GM21737 (cell line): ENCODE results near the gene UBE2S.

Source experiments
- ATAC-seq: cut with Tn5 transposase; IDR thresholded peaks from one replicate; pipeline ENCODE4 v1.9.1; 2021; ENCODE audit warnings: mild to moderate bottlenecking, moderate library complexity; ENCODE audit not compliant: unreplicated experiment

UBE2S gene

DNA sequence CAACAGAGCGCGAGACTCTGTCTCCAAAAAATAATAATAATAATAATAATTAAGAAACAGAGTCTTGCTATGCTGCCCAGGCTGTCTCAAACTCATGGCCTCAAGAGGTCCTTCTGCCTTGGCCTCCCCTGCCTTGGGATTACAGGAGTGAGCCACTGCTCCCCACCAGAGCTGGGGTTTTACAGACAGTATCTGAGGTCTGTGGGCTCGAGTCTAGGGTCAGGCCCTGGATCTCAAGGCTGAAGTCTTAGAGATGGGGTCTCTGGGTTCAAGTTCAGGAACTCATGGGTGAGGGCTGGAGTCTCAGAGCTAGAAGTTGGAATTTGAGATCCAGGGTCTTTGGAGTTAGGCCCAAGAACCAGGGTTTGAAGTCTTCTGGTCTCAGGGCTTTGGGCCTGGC is 40.8 kb downstream of the UBE2S start:
- ATAC-seq: no peak

DNA sequence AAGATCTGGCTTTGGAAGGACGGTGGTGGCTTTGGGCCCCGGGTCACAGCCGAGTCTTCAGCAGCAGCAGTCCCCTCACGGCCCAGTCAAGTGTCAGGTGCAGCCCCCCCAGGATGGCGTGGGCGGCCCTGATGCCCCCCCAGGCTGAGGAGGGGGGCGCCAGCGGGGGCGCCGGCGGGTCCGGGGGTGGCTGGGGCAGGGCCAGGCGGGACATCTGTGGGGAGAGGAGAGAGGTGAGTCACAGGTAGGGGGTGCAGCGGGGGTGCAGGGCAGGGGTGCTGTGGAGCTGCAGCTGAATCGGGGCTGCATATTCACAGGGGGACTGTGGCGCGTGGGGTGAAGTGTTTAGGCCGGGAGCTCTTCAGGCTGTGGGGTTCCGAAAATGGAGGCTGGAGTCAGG is 41.6 kb downstream of the UBE2S start:
- ATAC-seq: no peak

DNA sequence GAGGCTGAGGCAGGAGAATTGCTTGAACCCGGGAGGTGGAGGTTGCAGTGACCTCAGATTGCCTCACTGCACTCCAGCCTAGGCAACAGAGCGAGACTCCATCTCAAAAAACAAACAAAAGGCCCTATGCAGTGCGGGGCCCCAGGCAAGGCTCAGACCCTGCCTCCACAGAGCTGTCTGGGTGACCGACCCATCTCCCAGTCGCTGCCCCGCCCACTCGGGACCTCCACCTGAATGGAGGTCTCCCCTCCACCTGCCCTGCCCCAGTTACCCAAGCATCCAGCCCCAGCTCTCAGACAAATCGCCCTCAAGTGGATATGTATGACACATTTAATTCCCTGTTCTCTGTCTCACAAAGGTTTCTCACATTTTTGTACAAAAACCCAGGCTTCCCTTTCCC is 42.3 kb downstream of the UBE2S start:
- ATAC-seq: no peak

DNA sequence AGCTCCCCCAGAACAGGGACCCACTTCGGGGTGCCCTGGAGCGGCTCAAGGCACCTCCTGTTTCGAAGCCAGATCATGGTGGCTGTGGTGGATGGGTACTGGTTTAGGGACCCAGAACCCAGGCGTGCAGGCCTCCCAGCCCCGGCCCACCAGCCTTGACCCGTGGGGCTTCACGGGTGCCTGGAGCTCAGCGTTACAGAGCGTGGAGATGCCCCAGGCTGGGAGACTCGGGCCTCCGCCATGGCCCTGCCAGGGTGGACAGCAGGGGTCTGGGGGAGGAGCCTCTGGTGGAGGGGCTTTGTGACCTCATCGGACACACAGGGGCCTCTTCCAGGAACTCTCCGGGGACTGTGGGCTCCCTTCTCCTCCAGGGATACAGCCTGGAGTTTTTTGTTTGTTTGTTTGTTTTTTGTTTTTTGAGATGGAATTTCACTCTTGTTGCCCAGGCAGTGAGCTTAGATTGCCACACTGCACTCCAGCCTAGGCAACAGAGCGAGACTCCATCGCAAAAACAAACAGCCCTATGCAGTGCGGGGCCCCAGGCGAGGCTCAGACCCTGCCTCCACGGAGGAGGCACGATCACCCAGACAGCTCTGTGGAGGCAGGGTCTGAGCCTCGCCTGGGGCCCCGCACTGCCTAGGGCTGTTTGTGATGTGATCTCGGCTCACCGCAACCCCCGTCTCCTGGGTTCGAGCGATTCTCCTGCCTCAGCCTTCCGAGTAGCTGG is 44.4 kb downstream of the UBE2S start, which contains the start of gene GARIN5B:
GARIN5B (minus strand) TSS at position 271 of the 727 bp plus-strand sequence; CDS start at position 77, 194 bp downstream.
- ATAC-seq: no peak

DNA sequence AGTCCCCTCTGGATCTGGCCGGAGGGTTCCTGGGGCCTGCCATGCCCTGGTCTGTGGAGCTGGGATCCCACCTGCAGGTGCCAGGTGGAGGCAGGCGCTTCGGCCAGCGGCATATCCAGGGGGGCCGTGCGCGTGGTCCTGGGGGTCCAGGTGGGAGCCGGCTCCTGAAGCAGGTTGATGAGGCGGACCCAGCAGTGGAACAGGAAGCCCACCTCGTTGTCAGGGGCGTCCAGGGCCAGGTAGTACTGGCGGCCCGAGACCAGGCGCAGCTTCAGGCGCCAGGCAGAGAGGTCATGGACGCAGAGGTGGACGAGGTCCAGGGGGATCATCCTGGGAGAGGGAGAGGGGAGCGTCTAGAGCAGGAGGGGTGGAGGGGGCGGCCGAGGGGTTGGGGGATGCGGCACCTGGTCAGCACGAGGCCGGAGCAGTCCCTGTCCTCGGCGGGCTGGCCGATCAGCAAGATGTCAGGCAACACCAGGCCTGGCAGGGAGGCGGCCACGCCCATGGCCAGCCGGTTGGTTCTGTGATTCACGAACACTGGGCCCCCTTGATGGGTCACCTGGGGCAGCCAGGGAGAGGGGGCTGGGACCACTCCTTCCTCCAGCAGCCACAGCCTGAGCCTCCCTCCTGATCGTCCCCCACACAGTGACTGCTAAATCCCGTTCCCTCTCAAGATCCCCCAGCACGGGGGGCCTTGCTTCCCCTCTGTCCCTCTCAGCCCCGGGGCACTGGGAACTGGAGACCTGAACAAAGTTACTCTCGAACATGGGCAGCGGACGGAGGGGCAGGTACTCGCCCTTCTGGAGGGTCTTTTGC is 45.2 kb downstream of the UBE2S start:
- ATAC-seq: no peak

DNA sequence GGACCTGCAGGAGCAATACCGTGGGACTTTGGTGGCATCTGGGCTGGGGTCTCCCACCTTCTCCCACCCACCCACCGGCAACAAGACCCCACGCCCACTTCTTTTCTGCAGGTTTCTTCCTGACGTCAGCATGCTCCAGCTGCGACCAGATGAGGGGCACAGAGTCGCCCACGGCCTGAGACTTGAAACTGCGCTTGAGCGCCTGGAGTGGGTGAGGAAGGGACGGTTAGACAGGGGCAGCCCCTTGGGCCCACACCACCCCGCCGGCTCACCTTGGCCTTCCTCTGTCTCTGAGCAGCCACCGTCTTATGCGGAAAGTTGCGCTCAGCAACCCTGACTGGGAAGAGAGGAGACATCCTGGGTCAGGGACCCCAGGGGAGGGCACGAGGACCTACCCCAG is 46.7 kb downstream of the UBE2S start:
- no peak for ATAC-seq

DNA sequence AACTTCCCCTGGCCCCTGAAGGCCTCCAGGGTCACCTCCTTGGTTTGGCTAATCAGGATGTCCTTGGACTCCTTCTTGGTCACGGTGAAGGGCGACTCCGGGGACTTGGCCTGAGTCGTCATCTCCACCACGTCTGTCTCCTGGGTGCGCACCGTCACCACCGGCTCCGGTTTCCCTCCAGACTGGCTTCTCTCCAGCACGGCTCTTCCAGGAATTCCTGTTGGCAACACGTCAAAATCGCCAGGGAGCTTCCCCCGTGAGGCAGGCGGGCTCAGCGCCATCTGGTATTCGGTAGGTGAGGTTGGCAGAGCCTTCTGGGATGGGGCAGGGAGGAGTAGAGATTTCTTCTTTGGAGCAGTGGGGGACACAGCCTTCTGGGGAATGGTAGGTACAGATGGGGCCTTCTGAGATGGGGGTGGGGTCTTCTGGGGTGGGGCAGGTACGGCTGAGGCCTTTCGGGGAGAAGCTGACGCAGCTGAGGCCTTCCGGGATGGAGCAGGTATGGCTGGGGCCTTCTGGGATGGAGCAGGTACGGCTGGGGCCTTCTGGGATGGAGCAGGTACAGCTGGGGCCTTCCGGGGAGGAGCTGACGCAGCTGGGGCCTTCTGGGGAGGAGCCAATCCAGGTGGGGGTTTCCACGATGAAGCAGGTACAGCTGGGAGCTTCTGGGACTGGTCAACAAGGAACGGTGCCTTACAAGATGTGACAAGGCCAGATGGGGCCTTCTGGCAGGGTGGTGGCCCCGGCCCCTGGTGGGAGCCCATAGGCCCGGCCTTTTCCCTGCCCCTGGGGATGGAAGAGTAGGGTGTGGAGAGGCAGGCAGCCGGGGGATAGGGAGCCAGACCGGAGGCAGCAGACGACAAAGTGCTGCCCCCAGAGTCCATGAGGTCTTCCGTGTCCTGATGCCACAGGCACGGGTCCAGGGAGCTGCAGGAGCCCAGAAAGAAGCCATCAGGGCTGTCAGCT is 48.4 kb downstream of the UBE2S start:
- ATAC-seq: no peak

DNA sequence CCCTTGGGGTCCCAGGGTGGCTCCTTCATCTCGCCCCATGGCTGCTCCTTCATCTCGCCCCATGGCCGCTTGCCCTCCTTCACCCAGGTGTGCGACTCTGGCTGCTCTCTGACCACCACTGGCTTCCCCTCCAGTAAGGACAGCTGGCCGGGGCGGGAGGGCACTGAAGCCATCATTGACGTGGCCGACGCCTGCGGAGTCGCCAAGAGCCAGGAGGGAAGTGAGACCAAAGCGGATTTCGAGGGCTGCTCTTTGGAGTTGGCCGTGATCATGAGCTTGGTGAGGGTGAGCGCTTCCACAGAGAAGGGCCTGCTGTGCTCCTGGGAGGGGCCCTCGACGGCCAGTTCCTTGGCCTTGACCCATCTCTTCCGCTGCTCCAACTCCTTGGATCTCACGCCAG is 49.1 kb downstream of the UBE2S start:
- no peak for ATAC-seq

DNA sequence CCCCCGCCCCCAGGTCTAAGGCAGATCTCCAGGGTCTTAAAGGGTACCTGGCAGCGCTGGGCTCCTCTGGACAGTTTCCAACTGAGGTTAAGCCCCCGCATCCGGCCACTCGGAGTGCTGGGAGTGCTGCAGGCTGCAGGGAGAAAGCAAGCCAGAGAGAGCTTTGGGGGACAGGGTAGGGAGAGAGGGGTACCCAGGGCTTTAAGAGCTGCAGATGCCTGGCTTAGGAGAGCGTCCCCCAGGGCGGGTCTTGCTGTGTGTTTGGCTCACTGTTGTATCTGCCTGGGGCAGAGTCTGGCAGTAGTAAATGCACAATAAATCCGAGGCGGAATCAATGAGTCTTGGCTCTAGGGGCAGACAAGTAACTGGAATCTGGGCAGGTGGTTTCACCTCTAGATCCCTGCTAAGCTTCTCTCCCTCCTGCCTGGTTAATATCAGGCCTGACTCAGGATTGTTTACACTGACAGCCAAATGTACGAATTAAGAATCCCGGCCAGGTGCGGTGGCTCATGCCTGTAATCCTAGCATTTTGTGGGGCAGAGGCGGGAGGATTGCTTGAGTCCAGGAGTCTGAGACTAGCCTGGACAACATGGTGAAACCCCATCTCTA is 52.3 kb downstream of the UBE2S start:
- ATAC-seq: no peak

DNA sequence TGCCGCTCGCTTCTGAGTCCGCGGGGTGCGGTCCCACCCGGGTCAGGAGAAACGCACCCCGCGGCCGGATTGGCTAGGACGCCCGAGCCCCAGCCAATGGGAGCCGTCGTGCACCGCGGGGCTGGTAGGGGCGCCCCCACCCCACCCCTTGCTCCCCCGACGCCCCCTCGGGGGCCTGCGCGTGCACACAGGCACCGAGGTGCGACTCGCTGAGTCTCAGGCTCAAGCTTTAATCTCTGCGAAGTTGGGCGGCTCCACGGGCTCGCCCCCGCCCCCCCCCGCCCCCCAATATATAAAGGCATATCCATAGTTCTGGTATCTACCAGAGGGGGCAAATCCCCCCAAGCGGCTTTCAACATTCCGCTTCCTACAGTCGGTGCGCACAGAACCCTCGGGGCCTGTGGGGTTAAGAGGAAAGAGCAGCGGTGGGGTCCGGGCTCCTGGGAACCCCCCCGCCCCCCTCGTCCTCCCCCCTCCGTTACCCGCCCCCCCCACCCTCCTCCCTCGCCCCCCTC is 52.8 kb downstream of the UBE2S start, which contains the start of gene COX6B2:
COX6B2 (minus strand) TSS at position 22 of the 515 bp plus-strand sequence. CDS start 198 bp downstream, outside the sequence.
- ATAC-seq: no peak

DNA sequence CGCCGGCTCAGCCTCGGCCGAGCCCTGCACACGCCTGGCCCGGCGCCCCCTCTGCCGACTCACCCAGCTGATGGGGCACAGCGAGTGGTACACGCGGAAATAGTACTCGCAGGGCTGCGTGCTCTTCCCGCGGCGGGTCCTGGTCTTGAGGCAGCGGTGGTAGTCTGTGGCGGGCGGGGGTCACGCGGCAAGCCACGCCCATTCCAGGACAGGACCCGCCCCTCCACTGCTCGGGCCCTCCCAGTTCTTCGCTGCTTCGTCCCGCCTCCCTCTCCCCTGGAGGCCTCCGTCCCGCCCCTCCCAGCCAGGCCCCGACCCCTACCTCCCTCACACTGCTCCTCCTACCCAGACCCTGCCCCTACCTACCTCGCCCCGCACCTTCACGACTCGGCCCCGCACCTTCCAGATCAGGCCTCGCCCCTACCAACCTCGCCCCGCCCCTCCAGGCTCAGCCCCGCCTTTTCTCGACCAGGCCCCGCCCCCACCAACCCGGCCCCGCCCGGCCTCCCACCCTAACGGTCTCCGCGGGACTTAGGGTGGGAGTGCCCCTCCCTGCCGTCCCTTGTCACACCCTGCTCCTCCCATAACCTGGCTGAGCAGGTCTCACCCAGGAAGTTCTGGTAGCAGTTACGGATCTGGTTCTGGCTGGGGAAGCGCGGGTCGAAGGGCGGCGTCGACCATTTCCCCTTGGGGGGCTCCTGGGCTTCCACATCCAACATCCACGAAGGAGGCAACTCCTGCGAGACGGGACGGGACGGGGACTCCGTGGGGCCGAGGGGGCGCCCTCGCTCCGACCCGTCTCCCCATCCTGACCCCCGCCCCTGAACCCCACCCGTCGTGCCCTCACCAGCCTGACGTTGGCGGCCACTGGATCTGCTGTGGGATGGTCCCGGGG is 53.5 kb downstream of the UBE2S start:
- no peak for ATAC-seq

DNA sequence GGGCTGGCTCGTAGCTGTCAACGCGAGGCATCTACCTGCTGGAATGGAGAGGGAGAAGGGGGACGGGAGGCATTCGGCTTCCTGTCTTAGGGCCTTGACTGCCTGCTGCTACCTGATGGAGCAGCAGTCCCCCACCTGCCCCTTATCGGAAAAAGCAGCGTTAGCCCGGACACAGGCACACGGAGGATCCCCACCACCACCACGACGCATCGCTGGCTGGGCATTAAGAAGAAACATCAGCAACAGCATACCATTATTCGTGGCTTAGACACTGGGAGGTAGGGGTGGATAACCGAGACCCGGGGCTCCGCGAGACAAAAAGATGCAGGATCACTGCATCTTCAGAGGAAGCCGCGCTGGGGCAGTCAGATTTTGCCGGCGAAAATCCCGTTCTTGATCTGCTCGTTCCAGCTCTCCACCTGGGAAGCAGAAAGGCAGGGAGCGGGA is 54.2 kb downstream of the UBE2S start:
- no peak for ATAC-seq

DNA sequence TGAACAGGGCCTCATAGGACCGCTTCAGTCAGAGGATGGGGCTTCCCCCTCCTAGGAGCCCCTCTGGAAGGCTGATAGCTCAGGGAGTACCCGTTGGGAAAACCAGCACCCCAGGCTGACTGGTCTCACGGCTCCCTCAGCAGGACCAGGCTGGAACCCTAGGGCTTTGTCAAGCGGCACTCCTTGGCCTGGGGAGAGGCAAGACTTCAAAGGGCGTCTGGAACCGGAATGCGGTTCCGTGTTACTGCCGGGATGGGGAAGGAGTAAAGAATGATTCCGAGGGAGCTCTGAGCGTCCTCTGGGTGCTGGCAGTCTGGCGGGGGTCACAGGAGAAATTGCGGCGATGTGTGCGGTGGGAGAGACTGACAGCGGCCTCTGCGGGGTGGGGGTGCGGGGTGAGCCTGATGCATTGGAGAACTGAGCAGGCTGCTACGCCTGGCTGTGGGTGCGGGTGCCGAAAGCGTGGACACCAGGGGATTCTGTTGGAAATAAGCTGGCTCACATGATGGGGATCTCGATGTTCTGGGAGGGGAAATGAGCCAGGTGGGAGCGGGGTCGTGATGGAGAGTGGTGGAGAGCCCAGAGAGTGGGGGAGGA is 54.9 kb downstream of the UBE2S start:
- no peak for ATAC-seq

DNA sequence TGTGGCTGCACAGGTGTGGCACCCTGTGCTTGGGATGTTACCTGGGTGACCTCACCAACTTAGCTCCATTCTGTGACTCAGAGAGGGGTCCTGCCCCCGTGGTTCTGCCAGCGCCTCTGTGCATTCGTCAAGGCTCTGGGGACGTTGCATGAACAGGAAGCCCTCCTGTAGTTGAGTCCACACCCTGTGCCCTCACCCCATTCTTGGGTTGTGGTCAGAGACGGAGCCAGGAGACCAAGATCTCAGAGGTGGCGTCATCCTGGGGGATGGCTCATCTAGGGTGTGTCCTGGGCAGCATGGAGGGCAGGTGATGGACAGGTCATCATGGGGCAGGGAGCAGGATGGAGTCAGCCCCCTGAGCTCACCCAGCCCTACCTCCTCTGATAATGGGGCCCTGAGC is 55.5 kb downstream of the UBE2S start:
- no peak for ATAC-seq

DNA sequence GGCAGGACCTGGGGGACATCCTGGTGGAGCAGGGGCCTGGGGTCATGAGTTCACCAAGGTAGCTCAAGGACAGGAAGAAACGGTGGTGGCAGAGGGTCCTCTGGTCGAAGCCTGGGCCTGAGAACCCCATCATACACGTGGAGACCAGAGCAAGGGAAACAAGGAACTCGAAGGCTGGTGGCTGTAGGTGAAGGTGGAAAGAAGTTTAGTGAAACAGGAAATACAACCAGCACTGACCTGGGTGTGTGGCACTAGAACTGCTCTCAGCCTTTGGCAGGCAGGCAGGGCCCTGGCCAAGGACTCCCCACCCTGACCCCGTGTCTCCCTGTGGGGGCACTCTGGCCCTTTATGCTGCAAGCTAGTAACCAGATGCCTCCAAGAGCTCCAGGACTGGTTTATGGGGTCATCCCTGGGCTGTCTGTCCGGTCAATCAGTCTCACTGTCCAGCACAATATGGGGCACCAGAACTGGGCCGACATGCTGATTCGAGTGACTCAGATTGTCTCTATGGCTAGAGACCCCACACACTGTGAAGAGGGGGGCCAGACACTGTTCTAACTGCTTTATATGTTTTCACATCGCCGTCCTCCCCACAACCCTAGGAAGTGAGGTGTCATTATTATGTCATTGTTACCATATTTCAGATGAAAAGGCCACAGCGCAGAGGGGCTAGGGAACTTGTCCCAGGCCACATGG is 56.8 kb downstream of the UBE2S start:
- no peak for ATAC-seq
